Measurements from ENCODE around the gene DGKD.

DGKD gene

GRCh38 chr2:233473386-233473791 is 119.1 kb downstream of the DGKD start:
- Histone ChIP-seq H3K9ac (ENCODE audit: low read depth, low read length) (no peak overlapping the region), H3K79me2 (ENCODE audit: insufficient read depth, low read length) (no peaks in the 10 kb centered on the region), H3K4me1 (ENCODE audit: insufficient read depth, low read length) (no peaks in the 10 kb centered on the region), H3K27me3 (ENCODE audit: insufficient read depth, low read length, poor library complexity) (no peaks in the 10 kb centered on the region), H3K4me2 (ENCODE audit: insufficient read depth, low read length) (no peak overlapping the region), H4K20me1 (ENCODE audit: insufficient read depth, low read length) (no peaks in the 10 kb centered on the region; the same call in 1 of the 2 replicates), H3K27ac (ENCODE audit: low read length) (no peak overlapping the region), H3K9me3 (ENCODE audit: insufficient read depth, low read length, severe bottlenecking) (no peaks in the 10 kb centered on the region), H3K4me3 (ENCODE audit: low read depth in 1 of 2, low read length in 2 of 2) (no peak overlapping the region), H3K36me3 (ENCODE audit: insufficient read depth, low read length) (peaks cover 34% of the 10 kb centered on the region), H2AFZ (ENCODE audit: low read depth, low read length) (no peak overlapping the region)
- no peak for TF ChIP-seq CTCF (IDR thresholded peaks at IDR 0.05; ENCODE audit: borderline replicate concordance, extremely low read depth, low read length, poor library complexity, severe bottlenecking)
- DNase-seq = no peak
- no peak for ATAC-seq (ENCODE audit: insufficient read depth, low read depth)

GRCh38 chr2:233473878-233474277 is 119.6 kb downstream of the DGKD start:
- H3K4me1 ChIP-seq (ENCODE audit: insufficient read depth, low read length) = no peaks in the 10 kb centered on the region
- no peak overlapping the region for H3K9ac ChIP-seq (ENCODE audit: low read depth, low read length)
- no peak for TF ChIP-seq CTCF (IDR thresholded peaks at IDR 0.05; ENCODE audit: borderline replicate concordance, extremely low read depth, low read length, poor library complexity, severe bottlenecking)
- TF ChIP-seq EZH2 (IDR thresholded peaks at IDR 0.05; ENCODE audit: borderline replicate concordance, low read depth, low read length, severe bottlenecking) = no peak
- no peak overlapping the region for H3K27ac ChIP-seq (ENCODE audit: low read length)
- peaks cover 29% of the 10 kb centered on the region for H3K36me3 ChIP-seq (ENCODE audit: insufficient read depth, low read length)
- DNase-seq (no peak), ATAC-seq (ENCODE audit: insufficient read depth, low read depth) (no peak)
- H3K79me2 ChIP-seq (ENCODE audit: insufficient read depth, low read length) = no peaks in the 10 kb centered on the region
- H3K27me3 ChIP-seq (ENCODE audit: insufficient read depth, low read length, poor library complexity) = no peaks in the 10 kb centered on the region
- H4K20me1 ChIP-seq (ENCODE audit: insufficient read depth, low read length) = no peaks in the 10 kb centered on the region; the same call in 1 of the 2 replicates
- no peaks in the 10 kb centered on the region for H3K9me3 ChIP-seq (ENCODE audit: insufficient read depth, low read length, severe bottlenecking)
- H2AFZ ChIP-seq (ENCODE audit: low read depth, low read length) = no peak overlapping the region
- no peak overlapping the region for H3K4me3 ChIP-seq (ENCODE audit: low read depth in 1 of 2, low read length in 2 of 2)
- H3K4me2 ChIP-seq (ENCODE audit: insufficient read depth, low read length) = no peak overlapping the region

- Histone ChIP-seq H3K4me1 (ENCODE audit: insufficient read depth, low read length) (no peaks in the 10 kb centered on the region), H3K79me2 (ENCODE audit: insufficient read depth, low read length) (no peaks in the 10 kb centered on the region), H3K36me3 (ENCODE audit: insufficient read depth, low read length) (peaks cover 23% of the 10 kb centered on the region), H3K27ac (ENCODE audit: low read length) (no peak overlapping the region), H3K4me3 (ENCODE audit: low read depth in 1 of 2, low read length in 2 of 2) (no peak overlapping the region), H3K27me3 (ENCODE audit: insufficient read depth, low read length, poor library complexity) (no peaks in the 10 kb centered on the region), H3K9ac (ENCODE audit: low read depth, low read length) (no peak overlapping the region), H4K20me1 (ENCODE audit: insufficient read depth, low read length) (no peaks in the 10 kb centered on the region; the same call in 1 of the 2 replicates), H3K4me2 (ENCODE audit: insufficient read depth, low read length) (no peak overlapping the region), H3K9me3 (ENCODE audit: insufficient read depth, low read length, severe bottlenecking) (no peaks in the 10 kb centered on the region), H2AFZ (ENCODE audit: low read depth, low read length) (no peak overlapping the region)
- peak; percentile 25; the same call in 1 of the 3 replicates for ATAC-seq (ENCODE audit: insufficient read depth, low read depth)
- no peak for DNase-seq
- TF ChIP-seq EZH2 (IDR thresholded peaks at IDR 0.05; ENCODE audit: borderline replicate concordance, low read depth, low read length, severe bottlenecking) = no peak
- no peak for TF ChIP-seq CTCF (IDR thresholded peaks at IDR 0.05; ENCODE audit: borderline replicate concordance, extremely low read depth, low read length, poor library complexity, severe bottlenecking)
Measured at GRCh38 chr2:233474308-233475160, 120.2 kb downstream of the DGKD start.
